ENCODE measurements around the gene MARCHF3. TPM values are rescaled to one million over a fixed set of nuclear protein-coding genes. Genes with fewer than 3 reads are reported as not detected.

Gene MARCHF3
- total and polyA plus RNA-seq, 2 of the 13 experiments (the other 11 are each of a cell fraction or from before 2014, with no cell fraction given): 4.8 to 11.9 TPM

GRCh38 chr5:127030259-127031146, at the start of gene MARCHF3 (continued):
- TF ChIP-seq CAMTA2 (CRISPR knock-in tag; IDR thresholded peaks at IDR 0.05; ENCODE audit: borderline replicate concordance) (no peak), CENPX (CRISPR knock-in tag; IDR thresholded peaks at IDR 0.05) (no peak), POLR2AphosphoS5 (IDR thresholded peaks at IDR 0.05; ENCODE audit: low read depth, low read length) (peak; percentile 85)

DNA sequence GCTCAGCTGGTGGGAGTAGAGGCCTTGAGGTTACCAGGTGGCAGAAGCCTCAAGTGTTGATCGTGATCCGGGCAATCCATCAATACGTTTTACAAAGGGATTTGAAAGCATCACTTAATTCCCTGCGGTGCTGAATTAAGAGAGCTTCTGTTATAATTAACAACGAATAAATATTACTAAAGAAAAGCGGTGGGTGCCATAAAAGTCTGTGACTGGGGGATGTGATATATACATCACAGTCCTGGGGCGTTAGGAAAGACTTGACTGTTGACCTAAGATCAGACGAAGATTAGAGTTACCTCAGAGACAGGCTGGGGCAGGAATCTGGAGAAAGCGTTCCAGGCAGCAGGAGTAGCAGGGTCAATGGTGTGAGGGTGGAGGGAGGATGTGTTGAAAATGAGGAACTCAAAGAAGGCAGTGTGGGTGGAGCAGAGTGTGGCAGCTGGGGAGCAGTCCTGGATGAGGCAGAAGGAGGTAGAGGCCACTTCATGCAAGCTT, 49.7 kb upstream of the MARCHF3 start:
- POLR2A ChIA-PET: no interaction called here
- Histone ChIP-seq H3K9ac (ENCODE audit: insufficient read depth, low read depth, low read length) (no peak overlapping the region), H3K9me3 (ENCODE audit: low read length) (no peaks in the 10 kb centered on the region), H3K4me2 (ENCODE audit: low read depth, low read length) (peak overlapping the region; percentile 38; the same call in 1 of the 2 replicates), H3K36me3 (replicated peaks in 1 of 2; ENCODE audit: control insufficient read depth in 1 of 2, insufficient read depth in 2 of 2, low read length in 2 of 2) (no peaks in the 10 kb centered on the region), H3K27ac (ENCODE audit: extremely low read length, insufficient read depth, low read length) (no peak overlapping the region), H3K79me2 (ENCODE audit: insufficient read depth, low read length) (no peaks in the 10 kb centered on the region), H3K4me3 (replicated peaks in 1 of 3; ENCODE audit: insufficient read depth in 1 of 3, low read depth in 2 of 3, low read length in 3 of 3) (no peak overlapping the region), H2AFZ (ENCODE audit: low read length) (no peak overlapping the region), H4K20me1 (ENCODE audit: insufficient read depth, low read length) (no peaks in the 10 kb centered on the region), H3K4me1 (ENCODE audit: insufficient read depth, low read length) (peaks cover 46% of the 10 kb centered on the region), H3K27me3 (ENCODE audit: control insufficient read depth in 1 of 2, insufficient read depth in 2 of 2, low read length in 2 of 2) (no peaks in the 10 kb centered on the region)
- no peak for TF ChIP-seq SIX1 (CRISPR knock-in tag; IDR thresholded peaks at IDR 0.05; ENCODE audit: borderline replicate concordance)
- peak; percentile 55; the same call in 1 of the 2 replicates for TF ChIP-seq GATAD2A (CRISPR knock-in tag; IDR thresholded peaks at IDR 0.05)
- no peak for TF ChIP-seq FOXA1 (IDR thresholded peaks at IDR 0.05)
- TF ChIP-seq FOXA1 (CRISPR knock-in tag; IDR thresholded peaks at IDR 0.05): 0 out of 2 replicates have a peak, but pooled peaks have one; percentile 18
- 3% methylated on average over 9 of the region's 9 CpGs for WGBS (ENCODE audit: low lambda C conversion rate)
- in situ Hi-C loops (cut with HindIII; ENCODE audit: extremely low pct_ligation_motif_present, low pct_unique_long_range_greater_than_20kb) (no loop called here), intact Hi-C loops (cut with micrococcal nuclease; ENCODE audit: unreplicated experiment) (loop anchor here (10.0 kb wide), 1 partner anchor 115 kb away; no protein-coding TSS in a partner anchor)
- ATAC-seq (peak; percentile 70), DNase-seq (ENCODE audit: low spot score) (no peak), FAIRE-seq (no peak)
- CTCF ChIA-PET (ENCODE audit: low intra/inter-chr PET ratio, low total read pairs): no interaction called here
- BruUV-seq (replicated peaks): no TSS peak
